Mucosa of rectum (tissue), 2 donors: ENCODE measurements around the gene DHRS11.

Experiments used
- H3K27ac ChIP-seq, 2 donors: one replicate each; pipeline ENCODE4 v1.7.0; 2013; ENCODE audit warnings: inconsistent platforms in 2 of 2, low read depth in 2 of 2, low read length in 2 of 2
- H3K27me3 ChIP-seq, 2 donors: one replicate each; pipeline ENCODE4 v1.7.0; 2013; ENCODE audit warnings: low read length in 2 of 2; ENCODE audit not compliant: control insufficient read depth in 2 of 2, insufficient read depth in 2 of 2
- H3K36me3 ChIP-seq, 2 donors: one replicate each; pipeline ENCODE4 v1.7.0; 2013; ENCODE audit warnings: low read length in 2 of 2; ENCODE audit not compliant: control insufficient read depth in 2 of 2, insufficient read depth in 2 of 2
- H3K4me1 ChIP-seq, 2 donors: one replicate each; pipeline ENCODE4 v1.7.0; 2013; ENCODE audit warnings: low read length in 2 of 2, mild to moderate bottlenecking in 1 of 2; ENCODE audit not compliant: control insufficient read depth in 2 of 2, insufficient read depth in 2 of 2
- H3K4me3 ChIP-seq, 2 donors: one replicate each; pipeline ENCODE4 v1.7.0; 2013; ENCODE audit warnings: low read length in 2 of 2
- H3K9ac ChIP-seq, 2 donors: one replicate each; pipeline ENCODE4 v1.7.0; 2013; ENCODE audit warnings: low read length in 2 of 2, low read depth in 1 of 2, mild to moderate bottlenecking in 1 of 2
- H3K9me3 ChIP-seq, 2 donors: one replicate each; pipeline ENCODE4 v1.7.0; 2013; ENCODE audit warnings: low read length in 2 of 2; ENCODE audit not compliant: control insufficient read depth in 2 of 2
- donor health status: healthy.
- donor health status: Normal muscosa, but diverticular disease.

Gene DHRS11

DNA sequence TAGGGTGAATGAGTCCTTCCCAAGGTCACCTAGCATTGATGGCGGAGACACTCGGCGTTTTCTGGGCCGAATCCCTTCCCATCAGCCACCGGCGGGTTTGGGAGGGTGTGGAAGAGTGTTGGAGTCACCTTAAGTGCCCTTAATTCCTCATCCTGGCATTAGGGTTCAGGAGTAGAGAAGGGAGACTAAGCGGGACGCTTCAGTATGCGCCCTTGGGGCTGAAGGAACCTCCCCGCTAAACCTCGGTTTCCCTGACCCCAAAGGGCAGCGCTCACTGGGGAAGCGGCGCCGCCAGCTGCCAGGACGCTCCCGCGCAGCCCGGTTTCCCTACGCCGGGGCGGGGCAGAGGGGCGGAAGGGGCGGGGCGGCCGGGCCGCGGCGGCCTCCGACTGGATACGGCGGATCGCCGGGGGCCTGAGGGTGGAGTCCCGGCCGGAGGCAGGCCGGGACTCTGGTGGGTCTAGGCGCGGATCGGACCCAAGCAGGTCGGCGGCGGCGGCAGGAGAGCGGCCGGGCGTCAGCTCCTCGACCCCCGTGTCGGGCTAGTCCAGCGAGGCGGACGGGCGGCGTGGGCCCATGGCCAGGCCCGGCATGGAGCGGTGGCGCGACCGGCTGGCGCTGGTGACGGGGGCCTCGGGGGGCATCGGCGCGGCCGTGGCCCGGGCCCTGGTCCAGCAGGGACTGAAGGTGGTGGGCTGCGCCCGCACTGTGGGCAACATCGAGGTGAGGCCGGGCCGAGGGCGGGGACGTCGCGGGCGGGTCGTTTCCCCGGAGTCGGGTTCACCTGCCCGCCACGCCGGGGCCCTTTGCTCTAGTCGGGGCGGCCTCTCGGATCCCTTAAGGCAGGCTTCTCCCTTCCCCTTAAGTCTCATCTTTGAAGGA is at the start of gene DHRS11:
Gene DHRS11, plus strand, starts transcription at position 446 of the 882 bp plus-strand sequence. Its CDS starts 131 bp downstream, at position 577.
- Histone ChIP-seq H3K4me1 (peaks cover 23 to 39% of the 10 kb centered on the region in 2 donors), H3K9ac (peak within 1 kb of the TSS; percentile 83 to 90), H3K27me3 (no peaks in the 10 kb centered on the region), H3K36me3 (peaks cover 25 to 37% of the 10 kb centered on the region in 2 donors), H3K27ac (peak within 1 kb of the TSS; percentile 90), H3K4me3 (peak within 1 kb of the TSS; percentile 78 to 84), H3K9me3 (no peaks in the 10 kb centered on the region)

DNA sequence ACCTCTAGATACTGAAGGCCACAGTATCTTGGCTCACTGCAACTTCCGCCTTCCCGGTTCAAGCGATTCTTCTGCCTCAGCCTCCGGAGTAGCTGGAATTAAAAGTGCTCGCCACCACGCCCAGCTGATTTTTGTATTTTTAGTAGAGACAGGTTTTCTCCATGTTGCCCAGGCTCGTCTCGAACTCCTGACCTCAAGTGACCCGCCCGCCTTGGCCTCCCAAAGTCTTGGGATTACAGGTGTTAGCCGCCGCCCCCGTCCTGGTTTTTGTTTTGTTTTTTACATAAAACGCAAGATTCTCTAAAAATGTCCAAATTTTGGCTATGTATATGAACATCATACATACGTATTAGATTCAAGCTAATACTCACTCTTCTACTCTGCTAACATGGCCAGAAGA is 48.9 kb upstream of the DHRS11 start:
- no peaks in the 10 kb centered on the region for H3K9me3 ChIP-seq

GRCh38 chr17:36544044-36544306 is 47.7 kb upstream of the DHRS11 start:
- peak overlapping the region; percentile 100 for H3K27ac ChIP-seq
- peaks cover 25 to 29% of the 10 kb centered on the region in 2 donors for H3K4me1 ChIP-seq
- no peaks in the 10 kb centered on the region for H3K27me3 ChIP-seq
- H3K36me3 ChIP-seq = peaks cover 0 to 3% of the 10 kb centered on the region in 2 donors
- H3K4me3 ChIP-seq = peak overlapping the region; percentile 90 to 94
- H3K9me3 ChIP-seq = no peaks in the 10 kb centered on the region
- H3K9ac ChIP-seq = peak overlapping the region; percentile 99

More for the DNA sequence above, 48.9 kb upstream of the DHRS11 start:
- H3K4me1 ChIP-seq = peaks cover 25 to 26% of the 10 kb centered on the region in 2 donors
- no peak overlapping the region for H3K4me3 ChIP-seq
- H3K36me3 ChIP-seq = peaks cover 0 to 5% of the 10 kb centered on the region in 2 donors
- no peaks in the 10 kb centered on the region for H3K27me3 ChIP-seq
- H3K9ac ChIP-seq = no peak overlapping the region
- no peak overlapping the region for H3K27ac ChIP-seq

- Histone ChIP-seq H3K9ac (peak within 1 kb of the TSS; percentile 99), H3K4me3 (peak within 1 kb of the TSS; percentile 94), H3K9me3 (no peaks in the 10 kb centered on the region), H3K27ac (peak within 1 kb of the TSS; percentile 100), H3K27me3 (no peaks in the 10 kb centered on the region), H3K4me1 (peaks cover 25 to 29% of the 10 kb centered on the region in 2 donors), H3K36me3 (peaks cover 0 to 3% of the 10 kb centered on the region in 2 donors)
Observed at GRCh38 chr17:36544307-36545076, 47.2 kb upstream of the DHRS11 start, which contains the start of gene GGNBP2. Gene GGNBP2, plus strand, starts transcription at chr17:36544919. Its CDS starts 806 bp downstream, at chr17:36545725.

- Histone ChIP-seq H3K27me3 (no peaks in the 10 kb centered on the region), H3K9ac (peak overlapping the region; percentile 97 to 99), H3K9me3 (no peaks in the 10 kb centered on the region), H3K4me1 (peaks cover 27 to 29% of the 10 kb centered on the region in 2 donors), H3K27ac (peak overlapping the region; percentile 100), H3K36me3 (no peaks in the 10 kb centered on the region), H3K4me3 (peak overlapping the region; percentile 90 to 94)
Observed at GRCh38 chr17:36545077-36545464, 46.6 kb upstream of the DHRS11 start.

GRCh38 chr17:36545465-36546417 is 45.9 kb upstream of the DHRS11 start:
- H3K36me3 ChIP-seq = no peaks in the 10 kb centered on the region
- peak overlapping the region; percentile 100 for H3K27ac ChIP-seq
- H3K4me3 ChIP-seq = peak overlapping the region; percentile 80 to 94
- H3K27me3 ChIP-seq = no peaks in the 10 kb centered on the region
- peak overlapping the region; percentile 84 to 85 for H3K9ac ChIP-seq
- peaks cover 33 to 36% of the 10 kb centered on the region in 2 donors for H3K4me1 ChIP-seq
- H3K9me3 ChIP-seq = no peaks in the 10 kb centered on the region

- Histone ChIP-seq H3K27me3 (no peaks in the 10 kb centered on the region), H3K4me1 (peaks cover 34 to 39% of the 10 kb centered on the region in 2 donors), H3K4me3 (peak overlapping the region; percentile 80 to 94), H3K9ac (peak overlapping the region; percentile 84 to 85), H3K36me3 (no peaks in the 10 kb centered on the region), H3K9me3 (no peaks in the 10 kb centered on the region), H3K27ac (peak overlapping the region; percentile 100)
Observed at GRCh38 chr17:36546418-36547093, 45.1 kb upstream of the DHRS11 start.

DNA sequence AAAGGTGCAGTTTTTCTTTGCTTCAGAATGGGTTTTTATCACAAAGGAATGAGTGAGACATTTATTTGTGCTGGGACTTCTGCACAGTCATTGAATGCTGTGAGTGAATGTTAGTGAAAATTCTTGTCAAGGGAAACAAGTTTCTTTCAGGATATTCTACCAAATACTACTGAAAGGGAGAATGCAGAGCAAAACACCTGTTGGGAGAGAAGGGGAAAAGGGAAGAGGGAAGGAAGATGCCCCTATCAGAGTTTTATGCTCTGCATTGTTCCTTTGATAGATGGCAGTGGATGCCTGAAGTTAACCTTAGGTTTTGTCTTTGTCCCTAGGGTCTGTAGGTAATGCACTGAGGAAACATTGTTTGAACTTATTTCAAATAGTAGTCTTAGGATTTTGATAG is 43.9 kb upstream of the DHRS11 start:
- H3K9ac ChIP-seq = no peak overlapping the region
- no peaks in the 10 kb centered on the region for H3K36me3 ChIP-seq
- no peak overlapping the region for H3K27ac ChIP-seq
- no peak overlapping the region for H3K4me3 ChIP-seq
- no peaks in the 10 kb centered on the region for H3K9me3 ChIP-seq
- H3K27me3 ChIP-seq = no peaks in the 10 kb centered on the region
- peaks cover 34 to 39% of the 10 kb centered on the region in 2 donors for H3K4me1 ChIP-seq
